Activated T-cell treated with anti-CD3 and anti-CD28 coated beads, Interleukin-2, amount 50 U/mL, for 1 hour (primary cell): ENCODE data around the gene ESPL1.
A peak's percentile ranks its signal among the peaks of the same experiment; 100 is the strongest.

Experiments used
- DNase-seq: peaks from one replicate; pipeline ENCODE4 v3.0.0-alpha.2; 2020

ESPL1 gene

DNA sequence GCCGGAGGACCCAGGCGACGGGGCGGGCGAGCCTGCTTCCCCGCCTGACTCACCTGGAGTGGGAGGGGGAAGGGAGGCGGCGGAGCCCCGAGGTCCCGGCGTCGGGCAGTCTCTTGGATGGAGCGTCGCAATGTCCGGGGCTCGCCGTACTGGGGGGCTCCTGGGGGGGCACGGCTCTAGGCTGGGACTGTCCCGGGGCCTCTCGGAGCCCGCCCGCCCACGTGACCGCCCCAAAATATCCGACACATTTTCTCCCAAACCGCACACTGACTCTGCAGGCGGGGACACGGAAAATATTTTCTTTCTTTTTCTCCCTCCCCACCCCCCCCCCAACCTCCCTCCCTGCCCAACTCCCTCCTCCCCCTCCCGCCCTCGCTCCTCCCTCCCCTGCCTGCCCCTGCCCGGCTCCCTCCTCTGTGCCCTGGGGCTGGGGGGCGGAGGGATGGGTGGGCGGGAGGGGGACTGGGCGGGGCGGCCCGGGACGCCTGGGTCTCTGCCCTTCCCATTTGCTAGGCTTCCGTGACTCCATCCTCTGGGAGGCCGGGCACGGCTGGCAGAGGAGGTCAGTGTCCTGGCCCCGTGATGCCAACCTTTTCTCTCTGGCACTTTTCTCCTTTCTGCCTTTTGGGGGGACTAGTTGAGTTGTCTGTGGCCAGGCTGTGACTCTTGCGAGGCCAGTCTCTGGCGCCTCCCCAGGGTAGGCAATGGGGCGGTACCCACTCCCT is 36.0 kb upstream of the ESPL1 start, which contains the start of gene RARG:
Gene RARG, minus strand, starts transcription at position 289 of the 725 bp plus-strand sequence. CDS start 4,664 bp downstream, outside the sequence.
- peak; percentile 73 for DNase-seq

DNA sequence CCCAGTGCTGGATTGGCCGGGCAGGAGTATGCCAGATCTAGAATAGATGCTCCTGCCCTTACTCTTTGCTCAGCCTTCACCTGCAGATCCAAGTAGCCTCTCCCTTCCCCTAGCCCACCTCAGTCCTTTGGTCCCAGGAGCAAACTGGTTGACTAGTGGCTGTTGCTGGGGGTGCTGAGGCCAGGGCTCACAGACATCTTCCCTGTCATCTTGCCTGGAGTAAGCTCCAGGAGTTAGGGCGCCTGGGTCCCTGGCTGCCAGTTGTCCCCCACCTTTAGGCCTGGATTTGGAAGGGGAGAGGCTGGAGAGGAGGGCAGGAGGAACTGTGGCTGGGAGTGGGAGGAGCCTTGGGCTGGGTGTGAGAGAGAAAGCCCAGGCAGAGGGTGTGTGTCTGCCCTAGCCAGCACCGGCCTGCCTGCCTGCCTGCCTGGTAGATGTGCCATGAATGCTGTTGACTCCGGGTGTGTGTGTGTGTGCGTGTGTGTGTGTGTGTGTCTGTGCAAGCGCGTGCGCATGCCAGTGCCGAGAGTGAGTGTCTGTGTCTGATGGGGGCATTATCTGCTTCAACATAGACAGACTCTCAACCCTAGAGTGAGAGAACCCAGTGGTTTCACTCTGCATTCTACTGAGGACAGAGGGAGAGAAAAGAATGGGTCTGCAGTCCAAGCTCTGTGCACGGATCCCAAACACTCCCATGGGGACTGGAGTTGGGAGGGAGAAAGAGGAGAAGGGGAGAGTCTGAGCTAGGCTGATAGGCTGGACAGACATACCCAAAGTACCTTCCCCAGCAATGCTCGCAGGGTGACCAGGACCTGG is 35.2 kb upstream of the ESPL1 start:
- DNase-seq, result no peak

DNA sequence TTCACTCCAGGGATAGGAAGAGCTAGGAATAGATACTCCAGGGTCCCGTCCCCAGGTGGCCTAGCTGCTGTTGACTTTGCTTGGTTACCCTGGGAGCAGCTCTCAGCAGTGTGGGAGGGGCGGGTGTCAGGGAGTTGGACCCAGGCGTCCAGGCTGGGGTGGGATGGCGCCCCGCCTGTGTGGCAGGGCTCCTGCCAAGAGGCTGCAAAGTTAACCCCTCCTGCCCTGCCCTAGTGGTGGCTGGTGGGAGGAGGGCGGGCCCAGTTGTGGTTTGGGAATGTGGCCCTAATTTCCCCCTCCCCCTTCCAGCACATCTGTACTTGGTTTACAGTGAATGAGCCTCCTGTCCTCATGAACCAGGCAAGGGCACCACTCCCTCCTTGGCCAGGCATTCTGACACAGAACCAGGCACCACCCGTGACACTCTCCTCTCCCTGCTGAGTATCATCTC is 34.4 kb upstream of the ESPL1 start:
- DNase-seq, result no peak

DNA sequence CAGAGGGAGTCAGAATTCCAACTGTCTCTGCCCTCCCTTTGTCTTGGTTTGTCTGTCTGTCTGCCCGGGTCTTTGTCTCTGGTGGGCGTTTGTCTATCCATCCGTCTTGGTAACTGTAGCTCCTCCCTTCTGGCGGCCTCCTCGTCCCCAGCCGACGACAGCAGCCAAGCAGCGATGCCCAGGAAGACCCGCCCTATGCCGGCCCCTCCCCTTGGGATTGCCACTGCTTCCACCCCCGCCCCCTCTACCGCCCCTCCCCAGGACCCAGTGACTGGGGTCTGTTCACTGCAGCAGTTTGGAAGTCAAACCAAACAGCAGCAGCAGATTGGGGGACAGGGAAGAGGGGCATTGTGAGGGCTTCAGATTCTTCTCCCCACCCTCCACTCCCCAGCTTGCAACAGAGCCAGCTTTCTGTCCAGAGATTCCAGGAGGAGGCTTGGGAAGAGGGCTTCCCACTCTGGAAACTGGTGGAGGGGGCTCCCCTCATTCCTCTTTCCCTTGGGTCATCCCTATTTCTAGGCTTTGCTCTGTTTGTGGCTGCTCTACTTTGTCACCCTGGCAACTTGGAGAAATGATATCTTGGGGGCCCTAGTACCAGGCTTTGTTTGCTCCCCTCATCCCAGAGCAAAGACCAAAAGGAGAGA is 33.7 kb upstream of the ESPL1 start:
- no peak for DNase-seq

GRCh38 chr12:53235164-53235563 is 32.9 kb upstream of the ESPL1 start:
- no peak for DNase-seq

- no peak for DNase-seq
These were observed 32.2 kb upstream of the ESPL1 start for GRCh38 chr12:53235742-53236442.

GRCh38 chr12:53236443-53237111 is 31.5 kb upstream of the ESPL1 start:
- DNase-seq, result peak; percentile 60

DNA sequence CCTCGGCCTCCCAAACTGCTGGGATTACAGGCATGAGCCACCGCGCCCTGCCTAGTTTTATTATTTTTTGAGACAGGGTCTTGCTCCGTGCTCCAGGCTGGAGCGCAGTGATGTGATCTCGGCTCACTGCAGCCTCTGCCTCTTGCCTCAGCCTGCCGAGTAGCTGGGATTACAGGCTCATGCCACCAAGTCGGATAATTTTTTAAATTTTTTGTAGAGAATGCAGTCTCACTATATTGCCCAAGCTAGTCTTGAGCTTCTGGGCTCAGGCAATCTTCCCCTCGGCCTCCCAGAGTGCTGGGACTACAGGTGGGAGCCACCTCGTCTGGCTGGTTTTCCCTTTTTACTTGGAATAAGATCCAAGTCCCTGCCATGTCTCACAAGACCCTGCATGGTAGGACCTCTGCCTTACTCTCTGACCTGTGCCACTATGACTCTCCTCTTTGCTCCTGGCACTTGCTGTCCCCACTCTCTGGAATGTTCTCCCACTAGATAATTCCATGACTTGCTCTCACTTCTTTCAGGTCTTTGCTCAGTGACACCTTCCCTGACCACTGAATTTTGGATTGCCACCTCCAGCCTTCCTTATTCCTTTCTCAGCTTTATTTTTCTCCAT is 28.3 kb upstream of the ESPL1 start:
- no peak for DNase-seq

DNA sequence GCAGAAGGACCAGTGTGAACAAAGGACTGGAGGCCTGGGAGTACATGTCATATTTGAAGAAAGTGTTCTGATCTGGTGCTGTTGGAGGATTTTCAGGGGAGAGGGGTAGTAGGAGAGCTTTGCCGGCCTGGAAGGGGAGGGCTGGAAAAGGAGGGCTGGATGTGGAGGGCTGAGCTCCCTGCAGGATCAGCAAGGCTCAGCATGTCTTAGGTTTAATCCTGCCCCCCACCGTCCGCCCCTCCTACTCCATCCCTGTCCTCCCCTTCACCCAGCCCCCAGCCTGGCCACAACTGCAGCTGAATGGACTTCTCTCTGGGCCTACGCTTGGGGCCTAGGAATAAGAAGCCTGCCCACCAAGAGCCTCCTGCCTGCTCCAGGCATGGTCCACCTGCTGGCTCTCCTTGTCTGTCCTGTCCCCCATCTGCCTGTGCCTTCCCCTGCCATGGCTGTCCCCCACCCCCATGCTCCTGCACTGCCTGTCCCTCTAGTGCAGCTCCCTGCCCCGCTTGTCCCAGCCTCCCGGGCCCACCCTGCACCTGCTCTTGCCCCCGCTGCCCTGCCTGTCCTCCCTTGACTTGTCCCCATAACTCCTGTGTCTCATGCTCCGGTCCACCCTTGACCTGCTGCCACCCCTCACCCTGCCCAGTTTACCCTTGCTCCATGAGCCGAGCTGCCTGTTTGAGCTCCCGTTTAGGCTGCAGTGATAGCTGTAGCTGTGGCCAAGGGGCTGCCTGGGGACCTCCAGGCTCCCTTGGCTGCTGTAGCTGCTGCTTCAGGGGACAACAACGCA is 26.3 kb upstream of the ESPL1 start:
- no peak for DNase-seq

DNA sequence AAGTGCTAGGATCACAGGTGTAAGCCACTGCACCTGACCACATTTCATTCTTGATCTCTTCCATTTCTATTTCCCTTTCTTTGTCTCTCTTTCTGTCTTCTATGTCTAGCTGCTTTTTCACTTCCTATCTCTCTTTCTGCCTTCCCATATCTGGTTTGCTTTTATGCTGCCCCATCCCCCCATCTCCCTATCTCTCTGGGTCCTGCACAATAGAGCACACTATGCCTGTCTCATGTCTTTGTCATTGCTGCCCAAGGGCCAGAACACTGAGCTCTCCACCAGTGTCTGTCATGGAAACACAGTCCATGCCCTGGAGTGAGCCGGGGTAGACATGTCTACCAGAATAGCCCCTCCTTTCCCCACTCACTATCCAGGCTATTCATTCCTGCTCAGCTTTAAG is 23.8 kb upstream of the ESPL1 start:
- no peak for DNase-seq

GRCh38 chr12:53245286-53245685 is 22.8 kb upstream of the ESPL1 start:
- DNase-seq, result no peak

- DNase-seq, result peak; percentile 79
These were observed 16.4 kb upstream of the ESPL1 start for GRCh38 chr12:53251477-53252348.

GRCh38 chr12:53252349-53252916 is 15.7 kb upstream of the ESPL1 start:
- DNase-seq, result no peak

DNA sequence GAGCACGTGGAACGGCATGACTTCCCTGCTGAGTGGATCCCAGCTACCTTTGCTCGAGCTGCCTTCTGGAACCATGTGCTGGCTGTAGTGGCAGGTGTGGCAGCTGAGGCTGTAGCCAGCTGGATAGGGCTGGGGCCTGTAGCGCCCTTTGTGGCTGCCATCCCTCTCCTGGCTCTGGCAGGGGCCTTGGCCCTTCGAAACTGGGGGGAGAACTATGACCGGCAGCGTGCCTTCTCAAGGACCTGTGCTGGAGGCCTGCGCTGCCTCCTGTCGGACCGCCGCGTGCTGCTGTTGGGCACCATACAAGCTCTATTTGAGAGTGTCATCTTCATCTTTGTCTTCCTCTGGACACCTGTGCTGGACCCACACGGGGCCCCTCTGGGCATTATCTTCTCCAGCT is 14.8 kb upstream of the ESPL1 start:
- DNase-seq, result no peak

GRCh38 chr12:53254816-53255545 is 13.1 kb upstream of the ESPL1 start:
- no peak for DNase-seq

DNA sequence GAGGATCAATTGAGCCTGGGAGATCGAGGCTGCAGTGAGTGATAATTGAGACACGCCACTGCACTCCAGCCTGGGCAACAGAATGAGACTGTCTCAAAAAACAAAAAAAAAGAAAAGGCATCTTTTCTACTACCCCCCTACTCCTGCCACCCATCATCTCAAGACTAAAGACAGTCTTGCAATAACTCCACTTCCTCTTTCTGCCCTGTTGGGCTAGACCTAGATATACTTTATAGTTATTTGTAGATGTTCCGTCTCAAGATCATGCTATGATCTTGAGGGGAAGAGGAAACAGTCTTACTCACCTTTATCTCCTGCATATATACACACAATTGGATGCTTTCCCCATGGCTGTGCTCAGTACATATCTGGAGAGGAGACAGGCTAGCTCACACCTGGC is 12.1 kb upstream of the ESPL1 start:
- no peak for DNase-seq

DNA sequence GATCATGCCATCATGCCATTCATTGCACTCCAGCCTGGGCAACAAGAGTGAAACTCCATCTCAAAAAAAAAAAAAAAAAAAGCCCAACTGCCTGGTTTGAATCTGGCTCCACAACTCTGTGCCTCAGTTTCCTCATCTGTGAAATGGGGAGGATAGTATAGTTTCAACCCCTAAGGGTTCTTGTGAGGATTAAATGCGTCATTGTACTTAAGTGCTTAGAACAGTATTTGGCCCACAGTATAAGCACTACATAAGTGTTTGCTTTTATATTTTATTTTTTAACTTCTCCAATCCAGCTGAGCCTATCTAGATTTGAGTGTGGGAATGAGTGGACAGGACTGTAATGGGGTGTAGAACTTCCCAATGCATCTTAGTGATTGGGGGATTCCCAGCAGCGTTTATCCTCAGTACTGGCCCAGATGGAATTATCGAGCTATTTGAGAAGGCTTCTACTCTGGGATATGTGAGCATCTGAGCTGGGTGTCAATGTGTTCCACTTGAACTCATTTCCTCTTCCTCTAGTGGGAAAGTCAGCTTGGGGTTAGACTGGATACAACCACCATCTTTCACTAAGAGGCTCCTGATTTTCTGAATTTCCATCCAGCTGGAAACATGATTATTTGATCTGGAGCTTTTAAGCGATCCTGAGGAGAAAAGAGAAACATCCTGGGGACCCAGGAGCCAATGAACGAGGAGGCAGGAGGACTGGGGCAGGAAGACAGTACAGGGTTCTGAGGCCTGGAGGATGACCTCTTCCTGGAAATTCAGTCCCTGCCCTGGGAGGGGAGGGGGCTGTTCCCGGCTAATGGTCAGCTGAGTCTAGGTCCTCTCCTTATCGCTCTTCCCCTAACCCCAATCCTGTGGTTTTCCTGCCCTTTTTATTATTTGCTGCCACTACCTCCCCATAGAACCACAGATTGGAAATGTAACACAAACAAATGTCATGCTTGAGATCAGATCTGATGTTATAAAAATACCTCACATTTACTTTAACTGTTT is 9.3 kb upstream of the ESPL1 start:
- no peak for DNase-seq

- DNase-seq, result no peak
These were observed 8.2 kb upstream of the ESPL1 start for GRCh38 chr12:53259891-53260290.
